Body of pancreas (tissue), 4 donors: Measurements from ENCODE around the gene C4A.
"Not testable (repeated sequence)": the region's sequence is repeated elsewhere in the genome, so short reads cannot be mapped to it uniquely, and the experiment has no call there.

Experiments
- POLR2A ChIP-seq, 3 donors: fragments of 450-650 bp; IDR thresholded peaks; one replicate each; pipeline ENCODE4 v1.6.1; 2016; ENCODE audit warnings: antibody characterized with exemption in 3 of 3, mild to moderate bottlenecking in 2 of 3
- TF ChIP-seq, protein P1 (sequence below), 7 experiments: fragments of 450-650 bp in 4 of 7; fragments of 200-600 bp in 3 of 7; sonication (generic) in 3 of 7; IDR thresholded peaks; one replicate each; pipeline ENCODE4 v1.5.1; 2016 to 2019; ENCODE audit warnings: antibody characterized with exemption in 7 of 7

DNA sequence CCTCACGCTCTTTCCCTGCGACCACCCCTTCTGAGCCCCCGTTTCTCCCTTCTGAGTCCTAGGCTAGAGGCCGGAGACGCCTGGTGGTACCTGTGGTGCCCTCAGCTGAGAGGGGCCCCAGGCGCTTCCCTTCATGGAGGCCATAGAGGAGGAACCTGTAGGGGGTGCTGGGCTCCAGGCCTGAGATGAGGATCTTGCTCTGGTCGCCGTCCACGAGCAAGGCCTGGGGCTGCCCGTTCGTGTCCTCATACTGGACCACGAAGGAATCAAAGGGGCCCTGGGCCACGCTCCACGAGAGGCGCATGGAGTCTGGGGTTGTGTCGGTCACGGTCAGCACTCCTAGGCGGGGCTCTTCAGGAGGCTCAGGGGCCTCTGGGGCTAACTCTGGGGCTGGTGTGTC, 63.1 kb downstream of the C4A start:
- TF ChIP-seq, protein P1, sequence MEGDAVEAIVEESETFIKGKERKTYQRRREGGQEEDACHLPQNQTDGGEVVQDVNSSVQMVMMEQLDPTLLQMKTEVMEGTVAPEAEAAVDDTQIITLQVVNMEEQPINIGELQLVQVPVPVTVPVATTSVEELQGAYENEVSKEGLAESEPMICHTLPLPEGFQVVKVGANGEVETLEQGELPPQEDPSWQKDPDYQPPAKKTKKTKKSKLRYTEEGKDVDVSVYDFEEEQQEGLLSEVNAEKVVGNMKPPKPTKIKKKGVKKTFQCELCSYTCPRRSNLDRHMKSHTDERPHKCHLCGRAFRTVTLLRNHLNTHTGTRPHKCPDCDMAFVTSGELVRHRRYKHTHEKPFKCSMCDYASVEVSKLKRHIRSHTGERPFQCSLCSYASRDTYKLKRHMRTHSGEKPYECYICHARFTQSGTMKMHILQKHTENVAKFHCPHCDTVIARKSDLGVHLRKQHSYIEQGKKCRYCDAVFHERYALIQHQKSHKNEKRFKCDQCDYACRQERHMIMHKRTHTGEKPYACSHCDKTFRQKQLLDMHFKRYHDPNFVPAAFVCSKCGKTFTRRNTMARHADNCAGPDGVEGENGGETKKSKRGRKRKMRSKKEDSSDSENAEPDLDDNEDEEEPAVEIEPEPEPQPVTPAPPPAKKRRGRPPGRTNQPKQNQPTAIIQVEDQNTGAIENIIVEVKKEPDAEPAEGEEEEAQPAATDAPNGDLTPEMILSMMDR (IDR thresholded peaks at IDR 0.05), result not testable (repeated sequence)
- not testable (repeated sequence) for TF ChIP-seq POLR2A (IDR thresholded peaks at IDR 0.05)
